Measurements from ENCODE around the gene MXD1. TPM values are rescaled to one million over a fixed set of nuclear protein-coding genes. Genes with fewer than 3 reads are reported as not detected.

The MXD1 gene
- total and polyA plus RNA-seq, 2 donors (not counting 3 experiments of a cell fraction or from before 2014, with no cell fraction given) = 6.7 to 10.6 TPM

GRCh38 chr2:69889302-69889701 is 25.6 kb upstream of the MXD1 start:
- no peak overlapping the region for H3K27ac ChIP-seq (ENCODE audit: insufficient read depth, low read depth, low read length)
- no peaks in the 10 kb centered on the region for H4K20me1 ChIP-seq (replicated peaks; ENCODE audit: control insufficient read depth, extremely low read depth, insufficient read depth, low read length)
- no peaks in the 10 kb centered on the region for H3K9me1 ChIP-seq (replicated peaks; ENCODE audit: control insufficient read depth, extremely low read depth, insufficient read depth, low read length)
- BruUV-seq (replicated peaks) = no TSS peak
- no peaks in the 10 kb centered on the region for H3K27me3 ChIP-seq (ENCODE audit: control insufficient read depth in 2 of 2, insufficient read depth in 2 of 2, low read length in 2 of 2)
- no peak overlapping the region for H3K4me2 ChIP-seq (ENCODE audit: insufficient read depth, low read length)
- peaks cover 3% of the 10 kb centered on the region for H3K4me1 ChIP-seq (ENCODE audit: control insufficient read depth, extremely low read depth, insufficient read depth, low read length)
- no peak overlapping the region for H3K4me3 ChIP-seq (replicated peaks in 1 of 3; ENCODE audit: insufficient read depth in 1 of 3, low read depth in 1 of 3, low read length in 3 of 3)
- FAIRE-seq (no peak), DNase-seq (ENCODE audit: low read depth, low spot score) (no peak)
- no peaks in the 10 kb centered on the region for H3K9me3 ChIP-seq (replicated peaks; ENCODE audit: control insufficient read depth, insufficient read depth, low read length)
- dilution Hi-C loops (cut with MboI; ENCODE audit: extremely low pct_ligation_motif_present, low sequenced_read_pairs) = no loop called here
- peaks cover 4% of the 10 kb centered on the region for H3K79me2 ChIP-seq (ENCODE audit: control insufficient read depth, insufficient read depth, low read length)
- intact Hi-C loops (cut with micrococcal nuclease) = no loop called here
- no peaks in the 10 kb centered on the region for H3K36me3 ChIP-seq (ENCODE audit: control insufficient read depth in 2 of 2, extremely low read depth in 1 of 2, insufficient read depth in 2 of 2, low read length in 2 of 2)
- TF ChIP-seq JUN (IDR thresholded peaks at IDR 0.05; ENCODE audit: borderline replicate concordance, insufficient read depth, insufficient read length, low read depth) (no peak), EZH2 (IDR thresholded peaks at IDR 0.05; ENCODE audit: borderline replicate concordance, low read depth, low read length, severe bottlenecking) (no peak), MYC (IDR thresholded peaks at IDR 0.05; ENCODE audit: low read depth, low read length) (no peak), FOS (IDR thresholded peaks at IDR 0.05; ENCODE audit: borderline replicate concordance, insufficient read depth, low read length) (no peak), POLR2AphosphoS5 (IDR thresholded peaks at IDR 0.05; ENCODE audit: insufficient read depth, low read depth, low read length) (no peak), POLR2A (IDR thresholded peaks at IDR 0.05; ENCODE audit: low read depth, low read length) (no peak), MAX (IDR thresholded peaks at IDR 0.05; ENCODE audit: insufficient read depth, insufficient read length) (no peak), GATA2 (IDR thresholded peaks at IDR 0.05; ENCODE audit: insufficient read depth, insufficient read length, low read depth, low read length) (no peak)
- TF ChIP-seq, protein P1, sequence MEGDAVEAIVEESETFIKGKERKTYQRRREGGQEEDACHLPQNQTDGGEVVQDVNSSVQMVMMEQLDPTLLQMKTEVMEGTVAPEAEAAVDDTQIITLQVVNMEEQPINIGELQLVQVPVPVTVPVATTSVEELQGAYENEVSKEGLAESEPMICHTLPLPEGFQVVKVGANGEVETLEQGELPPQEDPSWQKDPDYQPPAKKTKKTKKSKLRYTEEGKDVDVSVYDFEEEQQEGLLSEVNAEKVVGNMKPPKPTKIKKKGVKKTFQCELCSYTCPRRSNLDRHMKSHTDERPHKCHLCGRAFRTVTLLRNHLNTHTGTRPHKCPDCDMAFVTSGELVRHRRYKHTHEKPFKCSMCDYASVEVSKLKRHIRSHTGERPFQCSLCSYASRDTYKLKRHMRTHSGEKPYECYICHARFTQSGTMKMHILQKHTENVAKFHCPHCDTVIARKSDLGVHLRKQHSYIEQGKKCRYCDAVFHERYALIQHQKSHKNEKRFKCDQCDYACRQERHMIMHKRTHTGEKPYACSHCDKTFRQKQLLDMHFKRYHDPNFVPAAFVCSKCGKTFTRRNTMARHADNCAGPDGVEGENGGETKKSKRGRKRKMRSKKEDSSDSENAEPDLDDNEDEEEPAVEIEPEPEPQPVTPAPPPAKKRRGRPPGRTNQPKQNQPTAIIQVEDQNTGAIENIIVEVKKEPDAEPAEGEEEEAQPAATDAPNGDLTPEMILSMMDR (IDR thresholded peaks at IDR 0.05; ENCODE audit: extremely low read depth in 1 of 2, insufficient read depth in 1 of 2, low read depth in 1 of 2, low read length in 2 of 2) = no peak
- ChIA-PET POLR2A (interaction anchor here (1.1 kb wide), 1 partner anchor 165 kb away, joined by 3 read pairs; no protein-coding TSS in a partner anchor), CTCF (interaction anchor here (2.0 kb wide), 1 partner anchor 164 kb away, joined by 7 read pairs; no protein-coding TSS in a partner anchor)
- no peak overlapping the region for H2AFZ ChIP-seq (ENCODE audit: low read depth, low read length)
- no peak overlapping the region for H3K9ac ChIP-seq (replicated peaks; ENCODE audit: extremely low read depth, insufficient read depth, low read length)

Data from endothelial cell of umbilical vein (primary cell).